Measurements from ENCODE around the gene IL1R2.
A peak's percentile ranks its signal among the peaks of the same experiment; 100 is the strongest.

IL1R2 gene

GRCh38 chr2:102014041-102014345, 22.2 kb downstream of the IL1R2 start:
- no peak for TF ChIP-seq POU2F2 (IDR thresholded peaks at IDR 0.05; ENCODE audit: low read depth, low read length)
- TF ChIP-seq TAF1 (IDR thresholded peaks at IDR 0.05; ENCODE audit: low read depth, low read length) = no peak
- DNase-seq (ENCODE audit: insufficient read length, low spot score) = no peak
- no peak for FAIRE-seq

GRCh38 chr2:102015399-102015798, 23.6 kb downstream of the IL1R2 start:
- DNase-seq (ENCODE audit: insufficient read length, low spot score) = no peak
- FAIRE-seq = no peak
- TF ChIP-seq POLR2A (IDR thresholded peaks at IDR 0.05; ENCODE audit: low read depth, low read length) (no peak), POLR2AphosphoS5 (IDR thresholded peaks at IDR 0.05; ENCODE audit: low read depth, low read length) (no peak), POU2F2 (IDR thresholded peaks at IDR 0.05; ENCODE audit: low read depth, low read length) (no peak), PAX5 (IDR thresholded peaks at IDR 0.05; ENCODE audit: insufficient read depth, low read length, severe bottlenecking) (no peak), TAF1 (IDR thresholded peaks at IDR 0.05; ENCODE audit: low read depth, low read length) (no peak), SPI1 (IDR thresholded peaks at IDR 0.05; ENCODE audit: low read depth, low read length) (no peak)

- TF ChIP-seq TAF1 (IDR thresholded peaks at IDR 0.05; ENCODE audit: low read depth, low read length) (no peak), POU2F2 (IDR thresholded peaks at IDR 0.05; ENCODE audit: low read depth, low read length) (no peak)
- no peak for DNase-seq (ENCODE audit: insufficient read length, low spot score)
- FAIRE-seq = no peak
Measured at GRCh38 chr2:102016399-102016955, 24.7 kb downstream of the IL1R2 start.

- FAIRE-seq (no peak), DNase-seq (ENCODE audit: insufficient read length, low spot score) (no peak)
- TF ChIP-seq POU2F2 (IDR thresholded peaks at IDR 0.05; ENCODE audit: low read depth, low read length) = no peak
- TF ChIP-seq PAX5 (IDR thresholded peaks at IDR 0.05; ENCODE audit: insufficient read depth, low read length, severe bottlenecking) = no peak
- no peak for TF ChIP-seq POLR2AphosphoS5 (IDR thresholded peaks at IDR 0.05; ENCODE audit: low read depth, low read length)
- no peak for TF ChIP-seq POLR2A (IDR thresholded peaks at IDR 0.05; ENCODE audit: low read depth, low read length)
- TF ChIP-seq TAF1 (IDR thresholded peaks at IDR 0.05; ENCODE audit: low read depth, low read length) = no peak
- TF ChIP-seq SPI1 (IDR thresholded peaks at IDR 0.05; ENCODE audit: low read depth, low read length) = no peak
Measured at GRCh38 chr2:102018823-102019445, 27.2 kb downstream of the IL1R2 start.

GRCh38 chr2:102020596-102021170, 28.9 kb downstream of the IL1R2 start:
- FAIRE-seq = peak; percentile 81
- DNase-seq (ENCODE audit: insufficient read length, low spot score) = peak; percentile 56
- no peak for TF ChIP-seq TAF1 (IDR thresholded peaks at IDR 0.05; ENCODE audit: low read depth, low read length)
- TF ChIP-seq SPI1 (IDR thresholded peaks at IDR 0.05; ENCODE audit: low read depth, low read length) = no peak
- no peak for TF ChIP-seq PAX5 (IDR thresholded peaks at IDR 0.05; ENCODE audit: insufficient read depth, low read length, severe bottlenecking)
- TF ChIP-seq POU2F2 (IDR thresholded peaks at IDR 0.05; ENCODE audit: low read depth, low read length) = no peak
- TF ChIP-seq POLR2A (IDR thresholded peaks at IDR 0.05; ENCODE audit: low read depth, low read length) = no peak
- no peak for TF ChIP-seq POLR2AphosphoS5 (IDR thresholded peaks at IDR 0.05; ENCODE audit: low read depth, low read length)

- FAIRE-seq = no peak
- no peak for DNase-seq (ENCODE audit: insufficient read length, low spot score)
- TF ChIP-seq PAX5 (IDR thresholded peaks at IDR 0.05; ENCODE audit: insufficient read depth, low read length, severe bottlenecking) (no peak), POLR2A (IDR thresholded peaks at IDR 0.05; ENCODE audit: low read depth, low read length) (no peak), POU2F2 (IDR thresholded peaks at IDR 0.05; ENCODE audit: low read depth, low read length) (no peak), SPI1 (IDR thresholded peaks at IDR 0.05; ENCODE audit: low read depth, low read length) (no peak)
Measured at GRCh38 chr2:102021779-102022178, 30.0 kb downstream of the IL1R2 start.

- TF ChIP-seq POLR2AphosphoS5 (IDR thresholded peaks at IDR 0.05; ENCODE audit: low read depth, low read length) (no peak), SPI1 (IDR thresholded peaks at IDR 0.05; ENCODE audit: low read depth, low read length) (no peak), POLR2A (IDR thresholded peaks at IDR 0.05; ENCODE audit: low read depth, low read length) (no peak), TAF1 (IDR thresholded peaks at IDR 0.05; ENCODE audit: low read depth, low read length) (no peak), POU2F2 (IDR thresholded peaks at IDR 0.05; ENCODE audit: low read depth, low read length) (no peak), PAX5 (IDR thresholded peaks at IDR 0.05; ENCODE audit: insufficient read depth, low read length, severe bottlenecking) (no peak)
- DNase-seq (ENCODE audit: insufficient read length, low spot score) (no peak), FAIRE-seq (no peak)
Measured at GRCh38 chr2:102022884-102023539, 31.3 kb downstream of the IL1R2 start.

GRCh38 chr2:102024410-102024809, 32.6 kb downstream of the IL1R2 start:
- no peak for FAIRE-seq
- TF ChIP-seq SPI1 (IDR thresholded peaks at IDR 0.05; ENCODE audit: low read depth, low read length) (no peak), POLR2AphosphoS5 (IDR thresholded peaks at IDR 0.05; ENCODE audit: low read depth, low read length) (no peak), TAF1 (IDR thresholded peaks at IDR 0.05; ENCODE audit: low read depth, low read length) (no peak), POLR2A (IDR thresholded peaks at IDR 0.05; ENCODE audit: low read depth, low read length) (no peak), POU2F2 (IDR thresholded peaks at IDR 0.05; ENCODE audit: low read depth, low read length) (no peak), PAX5 (IDR thresholded peaks at IDR 0.05; ENCODE audit: insufficient read depth, low read length, severe bottlenecking) (no peak)
- no peak for DNase-seq (ENCODE audit: insufficient read length, low spot score)

GRCh38 chr2:102025016-102025501, 33.3 kb downstream of the IL1R2 start:
- no peak for FAIRE-seq
- no peak for DNase-seq (ENCODE audit: insufficient read length, low spot score)
- TF ChIP-seq POLR2A (IDR thresholded peaks at IDR 0.05; ENCODE audit: low read depth, low read length) = no peak
- no peak for TF ChIP-seq TAF1 (IDR thresholded peaks at IDR 0.05; ENCODE audit: low read depth, low read length)
- no peak for TF ChIP-seq SPI1 (IDR thresholded peaks at IDR 0.05; ENCODE audit: low read depth, low read length)
- TF ChIP-seq PAX5 (IDR thresholded peaks at IDR 0.05; ENCODE audit: insufficient read depth, low read length, severe bottlenecking) = no peak
- TF ChIP-seq POLR2AphosphoS5 (IDR thresholded peaks at IDR 0.05; ENCODE audit: low read depth, low read length) = no peak
- no peak for TF ChIP-seq POU2F2 (IDR thresholded peaks at IDR 0.05; ENCODE audit: low read depth, low read length)
